K562 (cell line): ENCODE measurements around the gene CACNA1C.

Experiments
- RNF219 ChIP-seq: fragments of 250-450 bp; sonication (Bioruptor Pico); IDR thresholded peaks from 2 replicates; pipeline ENCODE4 v1.5.0; 2022; ENCODE audit warnings: mild to moderate bottlenecking
- ZFP91 ChIP-seq: sonication (generic); formaldehyde crosslinking; IDR thresholded peaks from 2 replicates; pipeline ENCODE4 v1.8.0; 2022; ENCODE audit warnings: mild to moderate bottlenecking, missing genetic modification reagents
- ZNF609 ChIP-seq: sonication (generic); formaldehyde crosslinking; IDR thresholded peaks from 2 replicates; pipeline ENCODE4 v1.8.1; 2023; ENCODE audit warnings: missing genetic modification reagents, mild to moderate bottlenecking, borderline replicate concordance

- TF ChIP-seq RNF219 (no peak), ZFP91 (CRISPR knock-in tag) (no peak), ZNF609 (CRISPR knock-in tag) (no peak)
Observed at GRCh38 chr12:2165021-2165420, 112.2 kb downstream of the CACNA1C start.
